Breast epithelium (tissue), 3 donors: ENCODE measurements around the gene PAFAH2.

Experiments
- CTCF ChIP-seq, 3 donors: fragments of 450-650 bp; IDR thresholded peaks; one replicate each; pipeline ENCODE4 v1.5.1; 2016 to 2017; ENCODE audit warnings: antibody characterized with exemption in 3 of 3, mild to moderate bottlenecking in 3 of 3, moderate library complexity in 3 of 3
- POLR2A ChIP-seq: fragments of 450-650 bp; IDR thresholded peaks from one replicate; pipeline ENCODE4 v1.6.1; 2016; ENCODE audit warnings: antibody characterized with exemption, mild to moderate bottlenecking, moderate library complexity

DNA sequence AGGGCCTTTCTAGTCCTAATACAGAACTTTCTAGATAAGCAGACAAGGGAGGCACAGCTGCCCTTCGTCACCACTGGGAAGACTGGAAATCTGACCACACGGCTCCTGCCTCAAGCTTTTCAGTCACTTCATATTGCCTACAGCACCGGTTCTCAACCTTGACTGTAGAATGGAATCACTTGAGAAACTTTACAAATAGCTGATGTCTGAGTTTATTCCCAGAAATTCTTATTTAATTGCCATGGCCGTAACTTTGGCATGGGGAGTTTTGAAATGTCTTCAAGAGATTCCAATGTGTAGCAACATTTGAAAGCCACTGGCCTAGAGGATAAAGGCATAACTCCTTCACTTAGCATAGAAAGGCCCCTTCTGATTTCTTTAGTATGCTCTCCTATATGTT, 49.2 kb downstream of the PAFAH2 start:
- TF ChIP-seq CTCF (IDR thresholded peaks at IDR 0.05) (no peak), POLR2A (no peak)
